IPS-NIHi7 (cell line): Measurements from ENCODE around the gene CLASP1.
"Not testable (repeated sequence)": the region's sequence is repeated elsewhere in the genome, so short reads cannot be mapped to it uniquely, and the experiment has no call there.

ENCODE experiments used
- DNase-seq: peaks from one replicate; pipeline ENCODE4 v3.0.0; 2012; ENCODE audit warnings: mixed read lengths; ENCODE audit errors: extremely low spot score

Gene CLASP1

GRCh38 chr2:121582272-121582671, 67.0 kb downstream of the CLASP1 start:
- no peak for DNase-seq

- DNase-seq = no peak
Observed at GRCh38 chr2:121579309-121579708, 70.0 kb downstream of the CLASP1 start.

GRCh38 chr2:121577381-121577780, 71.9 kb downstream of the CLASP1 start:
- DNase-seq = no peak

- no peak for DNase-seq
Observed at GRCh38 chr2:121576263-121576662, 73.0 kb downstream of the CLASP1 start.

GRCh38 chr2:121575800-121576199, 73.5 kb downstream of the CLASP1 start:
- DNase-seq = no peak

DNA sequence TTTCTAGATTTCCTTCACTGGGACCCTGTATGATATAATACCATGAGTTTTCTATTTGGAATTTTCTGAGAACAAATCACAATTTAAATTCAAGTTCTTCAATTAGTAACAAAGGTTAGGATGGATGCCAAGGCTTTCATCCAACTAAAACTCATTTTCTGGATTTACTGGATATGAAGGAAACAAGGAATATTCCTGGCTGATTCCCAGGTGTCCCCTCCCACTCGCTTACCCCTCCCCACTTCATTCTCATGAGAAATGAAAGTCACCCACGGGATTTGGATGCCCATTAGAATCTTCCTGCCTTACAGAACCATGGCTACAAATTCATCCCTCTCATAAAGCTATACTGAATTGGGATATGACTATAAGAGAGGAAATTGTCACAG, 78.6 kb downstream of the CLASP1 start:
- DNase-seq = no peak

- DNase-seq = no peak
Observed at GRCh38 chr2:121570036-121570666, 79.1 kb downstream of the CLASP1 start.

DNA sequence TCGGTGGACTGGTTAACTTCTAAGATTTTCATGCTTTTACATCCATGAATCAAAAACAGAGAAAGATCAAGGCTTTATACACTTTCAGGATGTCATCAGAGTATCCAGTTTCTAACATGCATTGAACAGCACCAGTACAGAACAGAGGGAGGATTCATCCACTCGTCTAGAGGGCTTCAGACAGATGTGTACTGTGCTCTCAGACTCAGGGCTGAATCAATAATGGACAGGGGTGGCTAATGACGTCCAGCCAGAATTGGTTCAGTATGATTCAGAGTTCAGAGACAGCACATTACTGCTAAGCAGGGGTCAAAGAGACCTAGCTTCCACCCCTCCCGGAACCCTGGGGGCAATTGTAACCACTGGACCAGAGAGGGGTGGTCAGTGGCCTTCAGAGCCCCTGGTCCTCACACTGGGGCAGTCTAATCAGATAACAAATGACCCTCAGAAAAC, 81.3 kb downstream of the CLASP1 start:
- DNase-seq = no peak

GRCh38 chr2:121567452-121567851, 81.8 kb downstream of the CLASP1 start:
- no peak for DNase-seq

DNA sequence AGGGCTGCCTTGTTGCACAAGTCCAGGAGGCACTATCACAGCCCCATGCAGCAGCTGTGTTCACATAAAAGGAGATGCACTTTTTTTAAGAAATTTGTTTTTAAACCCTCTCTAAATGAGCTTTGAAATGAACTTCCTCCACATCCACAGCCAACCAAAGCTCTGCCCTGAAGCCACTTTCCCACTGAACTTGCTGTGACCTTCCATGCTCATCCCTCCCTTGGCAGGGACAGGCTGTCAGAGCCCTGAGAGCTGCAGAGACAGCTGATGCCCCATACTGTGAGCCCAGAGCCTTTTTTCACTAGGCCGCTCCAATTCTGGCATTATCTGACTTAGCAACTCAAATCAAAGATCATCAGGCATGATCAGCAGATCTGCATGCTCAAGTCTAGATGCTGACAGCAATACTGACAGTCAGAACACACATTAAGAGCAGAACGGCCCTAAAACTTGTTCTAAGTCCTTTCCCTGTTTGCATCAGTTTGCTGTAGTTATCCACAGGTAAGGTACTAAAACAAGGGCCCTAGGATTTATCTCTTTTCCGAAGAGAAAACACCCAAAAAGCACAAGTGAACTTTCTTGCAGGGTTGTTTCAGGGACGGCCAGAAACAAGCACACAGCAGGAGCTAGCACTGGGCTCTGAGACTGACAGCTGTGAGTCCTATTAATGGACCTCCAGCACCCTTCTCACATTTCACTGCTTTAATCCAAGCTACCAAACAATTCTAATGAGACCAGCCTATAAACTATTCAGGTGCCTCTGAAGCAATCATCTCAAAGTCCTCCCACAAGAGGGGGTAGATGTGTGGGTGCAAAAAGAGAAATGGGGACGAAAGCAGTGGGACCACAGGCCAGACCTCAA, 83.6 kb downstream of the CLASP1 start:
- no peak for DNase-seq

GRCh38 chr2:121564905-121565304, 84.4 kb downstream of the CLASP1 start:
- no peak for DNase-seq

GRCh38 chr2:121563754-121564153, 85.5 kb downstream of the CLASP1 start:
- DNase-seq = not testable (repeated sequence)

DNA sequence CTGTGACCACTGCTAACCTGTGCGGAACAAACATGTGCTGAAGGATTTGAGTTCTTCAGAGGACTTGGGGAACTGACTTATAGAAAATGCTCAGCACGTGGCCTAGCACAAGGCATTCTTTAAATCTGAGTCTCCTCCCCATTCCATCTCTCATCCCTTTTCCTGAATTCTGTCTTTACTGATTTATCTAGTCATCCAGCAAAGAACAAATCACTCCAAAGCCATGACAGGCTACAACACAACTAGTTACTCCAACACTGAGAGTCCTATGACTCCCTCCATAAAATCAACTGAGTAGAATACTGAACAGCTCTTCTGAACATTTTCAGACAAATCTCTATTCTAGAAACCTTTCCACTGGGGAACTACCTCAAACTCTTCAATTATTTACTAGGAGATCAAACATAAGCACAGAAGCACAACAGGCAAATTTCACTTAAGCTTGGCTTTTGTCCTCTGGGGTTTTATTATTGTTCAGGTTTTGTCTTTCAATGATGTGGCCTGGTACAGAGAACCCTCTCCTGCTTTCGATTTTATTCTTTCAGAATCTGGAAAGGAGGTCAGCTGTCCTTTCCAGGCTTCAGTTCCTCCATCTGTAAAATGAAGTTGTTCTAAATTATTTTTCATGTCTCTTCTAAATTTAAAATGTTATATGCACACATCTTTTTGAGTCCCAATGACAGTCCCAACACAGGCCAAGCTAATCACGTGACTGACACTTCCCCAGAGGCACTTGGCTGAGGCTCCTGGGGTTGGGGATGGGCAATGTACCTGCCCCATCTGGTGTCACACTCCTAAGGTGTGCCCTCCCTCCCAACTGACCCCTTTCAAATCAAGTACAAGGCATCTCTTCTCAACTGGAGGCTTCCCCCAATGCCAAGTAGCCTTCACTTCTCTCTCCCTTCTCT, 86.7 kb downstream of the CLASP1 start:
- no peak for DNase-seq

DNA sequence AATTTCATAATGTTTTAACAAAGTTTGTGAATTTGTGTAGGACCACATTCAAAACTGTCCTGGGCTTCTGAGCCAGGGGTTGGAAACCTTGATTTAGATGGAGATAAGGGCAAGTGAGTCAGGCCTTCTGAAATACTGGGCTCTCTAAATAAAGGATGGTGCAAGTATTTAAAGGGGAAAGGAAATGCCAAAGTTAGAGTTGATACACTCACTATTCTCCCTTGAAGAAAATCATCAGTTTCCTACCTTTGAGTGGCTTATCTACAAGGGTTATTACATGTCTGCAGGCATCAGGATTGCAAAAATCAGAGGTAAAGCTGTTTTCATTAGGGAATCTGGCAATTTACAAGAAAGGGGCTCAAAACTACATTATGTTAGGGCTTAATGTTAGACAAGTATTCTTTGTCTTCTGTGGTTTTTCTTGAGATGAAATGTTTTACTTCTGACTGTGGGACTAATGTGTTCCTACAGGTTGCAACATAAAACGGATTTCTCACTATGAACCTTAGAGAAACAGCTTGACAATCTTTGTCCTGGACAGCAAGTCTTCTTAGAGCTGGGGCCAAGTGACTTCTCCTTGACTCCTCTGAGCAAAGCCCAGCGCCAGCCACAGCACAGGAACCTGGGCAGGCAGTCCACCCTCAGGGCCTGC, 87.5 kb downstream of the CLASP1 start:
- DNase-seq = no peak

GRCh38 chr2:121558329-121558728, 90.9 kb downstream of the CLASP1 start:
- no peak for DNase-seq

DNA sequence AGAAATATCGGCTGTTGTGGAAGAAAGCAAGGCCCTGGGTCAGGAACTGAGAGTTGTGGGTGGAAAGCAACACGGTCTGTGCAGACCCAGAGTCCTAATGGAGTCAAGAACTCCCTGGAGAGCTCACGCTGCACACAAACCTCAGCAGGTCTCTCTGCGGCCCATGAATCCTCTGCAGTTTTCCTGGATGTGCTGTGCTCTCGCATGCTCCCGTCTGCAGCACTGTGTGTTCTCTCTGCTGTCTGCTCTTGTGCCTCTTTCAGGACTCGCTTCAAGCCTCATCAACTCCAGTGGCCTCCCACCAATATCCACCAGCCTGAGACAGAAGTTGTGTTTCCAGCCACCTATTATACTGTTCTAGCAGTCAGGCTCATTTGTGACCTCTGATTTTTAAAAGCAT, 94.3 kb downstream of the CLASP1 start:
- DNase-seq = no peak

DNA sequence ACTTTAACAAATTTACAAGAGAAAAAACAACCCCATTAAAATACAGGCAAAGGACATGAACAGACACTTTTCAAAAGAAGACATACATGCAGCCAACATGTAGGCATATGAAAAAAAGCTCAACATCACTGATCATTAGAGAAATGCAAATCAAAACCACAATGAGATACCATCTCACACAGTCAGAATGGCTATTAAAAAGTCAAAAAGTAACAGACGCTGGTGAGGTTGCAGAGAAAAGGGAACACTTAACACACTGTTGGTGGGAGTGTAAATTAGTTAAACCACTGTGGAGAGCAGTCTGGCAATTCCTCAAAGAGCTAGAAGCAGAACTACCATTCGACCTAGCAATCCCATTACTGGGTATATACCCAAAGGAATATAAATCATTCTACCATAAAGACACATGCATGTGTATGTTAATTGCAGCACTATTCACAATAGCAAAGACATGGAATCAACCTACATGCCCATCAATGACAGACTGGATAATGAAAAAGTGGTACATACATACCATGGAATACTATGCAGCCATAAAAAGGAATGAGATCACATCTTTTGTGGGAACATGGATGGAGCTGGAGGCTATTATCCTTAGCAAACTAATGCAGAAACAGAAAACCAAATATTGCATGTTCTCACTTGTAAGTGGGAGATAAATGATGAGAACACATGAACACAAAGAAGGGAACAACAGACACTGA, 96.6 kb downstream of the CLASP1 start:
- DNase-seq = not testable (repeated sequence)

- DNase-seq = no peak
Observed at GRCh38 chr2:121550669-121551068, 98.6 kb downstream of the CLASP1 start.

DNA sequence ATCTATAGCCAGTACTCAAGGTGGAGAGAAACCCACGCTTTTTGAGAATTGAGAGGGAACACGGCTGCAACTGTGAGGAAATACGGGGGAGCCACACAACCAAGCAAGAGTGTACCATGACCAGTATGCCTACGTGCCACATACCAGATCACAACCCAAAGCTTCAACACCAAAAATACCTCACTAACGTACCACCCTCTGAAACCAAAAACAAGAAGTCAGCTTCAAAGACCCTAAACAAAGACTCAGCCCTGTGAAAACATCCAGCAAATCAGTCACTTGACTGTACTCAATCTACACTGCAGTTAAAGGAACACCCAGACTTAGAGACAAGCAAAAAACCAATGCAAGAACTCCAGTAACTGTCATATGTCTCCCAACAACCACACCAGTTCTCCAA, 101.6 kb downstream of the CLASP1 start:
- no peak for DNase-seq

GRCh38 chr2:121545913-121546312, 103.3 kb downstream of the CLASP1 start:
- DNase-seq = no peak

- DNase-seq = no peak
Observed at GRCh38 chr2:121545257-121545656, 104.0 kb downstream of the CLASP1 start.
